Spleen (tissue), 7 donors: ENCODE measurements around the gene NPNT.

Experiments
- POLR2A ChIP-seq, 3 donors: fragments of 450-650 bp; IDR thresholded peaks; one replicate each; pipeline ENCODE4 v1.5.1; 2017; ENCODE audit warnings: antibody characterized with exemption in 3 of 3, mild to moderate bottlenecking in 1 of 3
- POLR2AphosphoS5 ChIP-seq, 3 donors: sonication (generic); formaldehyde crosslinking; IDR thresholded peaks; one replicate each; pipeline ENCODE4 v1.5.1; 2017; ENCODE audit warnings: antibody characterized with exemption in 3 of 3
- TF ChIP-seq, protein P1 (sequence below), 11 experiments: fragments of 200-600 bp in 7 of 11; fragments of 450-650 bp in 4 of 11; sonication (generic) in 4 of 11; IDR thresholded peaks in 8 of 11; conservative IDR thresholded peaks in 3 of 11; 1 replicate in 7 of 11; 2 replicates in 4 of 11; pipeline versions ENCODE4 v1.4.0 to v1.8.0; 2016 to 2021; ENCODE audit warnings: antibody characterized with exemption in 11 of 11, inconsistent platforms in 4 of 11, mild to moderate bottlenecking in 1 of 11
- donor health status: DM: no; HTN: no; CAD: no; lungs with moderate emphysema.
- donor health status: DM: no; HTN: no; CAD: no.
- donor health status: DM: no; HTN: no; CAD: no.

DNA sequence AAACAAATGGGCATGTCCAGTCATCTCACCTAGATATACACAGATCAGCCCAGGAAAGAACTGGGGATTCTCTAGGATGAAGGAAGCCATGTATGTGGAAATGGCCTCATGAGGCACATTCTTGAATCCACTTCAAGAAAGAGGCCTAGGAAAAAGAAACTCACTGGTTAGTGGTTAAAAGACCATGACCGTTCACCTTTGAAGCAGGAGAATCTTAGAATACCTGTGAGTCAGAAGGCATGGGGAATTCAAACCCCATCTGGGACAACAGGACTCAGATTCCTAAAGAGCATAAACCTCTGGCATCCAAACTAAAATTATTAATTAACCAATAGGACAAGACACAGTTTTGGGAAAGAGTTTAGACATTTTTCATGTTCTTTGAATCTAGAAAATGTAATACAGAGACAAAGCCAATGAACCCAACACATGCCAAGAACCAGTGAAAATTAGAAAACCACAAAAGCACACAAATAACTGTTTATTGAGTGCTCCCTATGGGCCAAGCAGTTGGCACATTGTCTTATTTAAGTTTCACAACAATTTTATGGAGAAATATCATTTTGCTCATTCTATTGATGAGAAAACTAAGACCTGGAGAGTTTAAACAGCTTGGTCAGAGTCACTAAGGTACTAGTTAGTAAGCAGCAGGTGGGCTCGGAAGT, 97.5 kb downstream of the NPNT start:
- TF ChIP-seq, protein P1, sequence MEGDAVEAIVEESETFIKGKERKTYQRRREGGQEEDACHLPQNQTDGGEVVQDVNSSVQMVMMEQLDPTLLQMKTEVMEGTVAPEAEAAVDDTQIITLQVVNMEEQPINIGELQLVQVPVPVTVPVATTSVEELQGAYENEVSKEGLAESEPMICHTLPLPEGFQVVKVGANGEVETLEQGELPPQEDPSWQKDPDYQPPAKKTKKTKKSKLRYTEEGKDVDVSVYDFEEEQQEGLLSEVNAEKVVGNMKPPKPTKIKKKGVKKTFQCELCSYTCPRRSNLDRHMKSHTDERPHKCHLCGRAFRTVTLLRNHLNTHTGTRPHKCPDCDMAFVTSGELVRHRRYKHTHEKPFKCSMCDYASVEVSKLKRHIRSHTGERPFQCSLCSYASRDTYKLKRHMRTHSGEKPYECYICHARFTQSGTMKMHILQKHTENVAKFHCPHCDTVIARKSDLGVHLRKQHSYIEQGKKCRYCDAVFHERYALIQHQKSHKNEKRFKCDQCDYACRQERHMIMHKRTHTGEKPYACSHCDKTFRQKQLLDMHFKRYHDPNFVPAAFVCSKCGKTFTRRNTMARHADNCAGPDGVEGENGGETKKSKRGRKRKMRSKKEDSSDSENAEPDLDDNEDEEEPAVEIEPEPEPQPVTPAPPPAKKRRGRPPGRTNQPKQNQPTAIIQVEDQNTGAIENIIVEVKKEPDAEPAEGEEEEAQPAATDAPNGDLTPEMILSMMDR (IDR thresholded peaks at IDR 0.05 in 8 of 11, conservative IDR thresholded peaks at IDR 0.05 in 3 of 11), result no peak
- no peak for TF ChIP-seq POLR2A (IDR thresholded peaks at IDR 0.05)
- no peak for TF ChIP-seq POLR2AphosphoS5 (IDR thresholded peaks at IDR 0.05)
